AG20443 (cell line): ENCODE data around the gene MFSD12.
"Not testable (repeated sequence)": the region's sequence is repeated elsewhere in the genome, so short reads cannot be mapped to it uniquely, and the experiment has no call there.

Source experiments
- DNase-seq: peaks from one replicate; pipeline ENCODE4 v3.0.0; 2012; ENCODE audit warnings: low spot score, mixed read lengths

Gene MFSD12

GRCh38 chr19:3536429-3537100 is 20.8 kb downstream of the MFSD12 start:
- DNase-seq = peak; percentile 41

GRCh38 chr19:3535981-3536380 is 21.4 kb downstream of the MFSD12 start:
- no peak for DNase-seq

- DNase-seq = no peak
Measured at GRCh38 chr19:3535563-3535965, 21.8 kb downstream of the MFSD12 start.

- no peak for DNase-seq
Measured at GRCh38 chr19:3535235-3535535, 22.2 kb downstream of the MFSD12 start.

GRCh38 chr19:3534375-3535234 is 22.8 kb downstream of the MFSD12 start:
- DNase-seq = no peak

- no peak for DNase-seq
Measured at GRCh38 chr19:3533563-3534216, 23.7 kb downstream of the MFSD12 start.

GRCh38 chr19:3533033-3533432 is 24.4 kb downstream of the MFSD12 start:
- no peak for DNase-seq

GRCh38 chr19:3532154-3532786 is 25.1 kb downstream of the MFSD12 start:
- no peak for DNase-seq

GRCh38 chr19:3531716-3532115 is 25.7 kb downstream of the MFSD12 start:
- DNase-seq = no peak

GRCh38 chr19:3530389-3530788 is 27.0 kb downstream of the MFSD12 start:
- DNase-seq = no peak

- not testable (repeated sequence) for DNase-seq
Measured at GRCh38 chr19:3529299-3529698, 28.1 kb downstream of the MFSD12 start.

- no peak for DNase-seq
Measured at GRCh38 chr19:3528539-3529211, 28.7 kb downstream of the MFSD12 start.

GRCh38 chr19:3528080-3528479 is 29.3 kb downstream of the MFSD12 start:
- DNase-seq = no peak

GRCh38 chr19:3527238-3527910 is 30.0 kb downstream of the MFSD12 start:
- DNase-seq = no peak

GRCh38 chr19:3526507-3527237 is 30.7 kb downstream of the MFSD12 start:
- DNase-seq = no peak

- no peak for DNase-seq
Measured at GRCh38 chr19:3524904-3525451, 32.4 kb downstream of the MFSD12 start.

GRCh38 chr19:3524078-3524842 is 33.1 kb downstream of the MFSD12 start:
- DNase-seq = no peak

- DNase-seq = no peak
Measured at GRCh38 chr19:3523361-3524077, 33.9 kb downstream of the MFSD12 start.
